Esophagus squamous epithelium (tissue), 5 donors: ENCODE data around the gene GPD1. TPM values are rescaled to one million over a fixed set of nuclear protein-coding genes. Genes with fewer than 3 reads are reported as not detected.

Source experiments
- DNase-seq: peaks from one replicate; lab custom pipeline; 2025; lab: John Stamatoyannopoulos, UW
- H3K27ac ChIP-seq, 4 donors: fragments of 200-600 bp; sonication (generic); one replicate each; pipeline ENCODE4 v1.5.1; 2016 to 2019; ENCODE audit warnings: mild to moderate bottlenecking in 1 of 4
- H3K27me3 ChIP-seq, 4 donors: fragments of 200-600 bp; sonication (generic); 1 replicate in 3 of 4; 2 replicates in 1 of 4; pipeline versions ENCODE4 v1.5.1 to v1.6.0; 2017 to 2021; ENCODE audit warnings: antibody characterized with exemption in 1 of 4
- H3K36me3 ChIP-seq, 3 donors: fragments of 200-600 bp; sonication (generic); one replicate each; pipeline ENCODE4 v1.5.1; 2016 to 2019
- H3K4me1 ChIP-seq, 3 donors: fragments of 200-600 bp; sonication (generic); one replicate each; pipeline ENCODE4 v1.5.1; 2017 to 2019
- H3K4me3 ChIP-seq, 4 donors: fragments of 200-600 bp; sonication (generic); 1 replicate in 3 of 4; 2 replicates in 1 of 4; pipeline ENCODE4 v1.5.1; 2016 to 2019; ENCODE audit warnings: mild to moderate bottlenecking in 2 of 4, moderate library complexity in 1 of 4
- H3K9me3 ChIP-seq, 3 donors: fragments of 200-600 bp; sonication (generic); one replicate each; pipeline ENCODE4 v1.5.1; 2016 to 2019
- POLR2A ChIP-seq, 4 donors: fragments of 450-650 bp; IDR thresholded peaks; one replicate each; pipeline ENCODE4 v1.6.1; 2017; ENCODE audit warnings: antibody characterized with exemption in 4 of 4, mild to moderate bottlenecking in 4 of 4, moderate library complexity in 3 of 4
- WGBS, 2 donors: methylation state at CpG; one replicate each; pipeline ENCODE4 v1.1.5; 2018; 5-methylcytosine and 5-hydroxymethylcytosine counted together
- intact Hi-C: fragments of 100-400 bp; cut with DNase I; formaldehyde crosslinking; loops from one replicate; pipeline ENCODE4 v1.15.0; 2022
- total RNA-seq, 4 donors: library from RNA; depleted of rRNA; stranded (reverse); fragments of >200 nt; gene quantifications; one replicate each; pipeline ENCODE4 v1.1.0, GENCODE V29; 2016
- TF ChIP-seq, protein P1 (sequence below), 6 experiments: fragments of 450-650 bp in 4 of 6; fragments of 200-600 bp in 2 of 6; sonication (generic) in 2 of 6; IDR thresholded peaks; one replicate each; pipeline ENCODE4 v1.5.1; 2016 to 2019; ENCODE audit warnings: antibody characterized with exemption in 6 of 6, mild to moderate bottlenecking in 4 of 6, moderate library complexity in 4 of 6
- donor health status: DM: yes; HTN: yes; CAD: no.

GPD1 gene
- under 1 TPM in 3 of 4 donors, not detected in 1; 0.38 to 0.53 (median 0.44) TPM for total RNA-seq

DNA sequence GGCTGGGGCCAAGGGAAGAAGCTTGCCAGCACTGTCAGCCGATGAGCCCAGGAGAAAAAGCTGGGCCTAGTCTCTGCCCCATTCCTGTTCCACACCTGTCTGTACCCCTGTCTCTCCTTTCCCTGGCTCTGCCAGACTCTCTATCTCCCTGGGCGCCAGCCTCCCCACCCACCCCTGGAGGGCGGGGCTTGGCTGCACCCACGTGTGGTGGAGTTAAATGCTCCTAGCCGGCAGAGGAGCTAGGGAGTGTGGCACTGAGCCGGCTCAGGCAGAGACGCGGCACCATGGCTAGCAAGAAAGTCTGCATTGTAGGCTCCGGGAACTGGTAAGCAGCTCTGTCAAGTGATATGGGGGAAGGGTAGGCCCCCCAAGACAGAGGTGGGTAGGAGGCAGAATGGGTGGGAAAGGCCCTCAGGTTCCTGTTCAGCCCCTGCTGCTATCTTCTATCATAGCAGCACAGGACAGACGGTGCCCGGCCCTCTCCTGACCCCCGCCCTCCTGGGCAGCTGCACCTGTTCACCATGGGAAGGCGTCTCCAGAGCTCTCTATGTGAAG, at the start of gene GPD1:
GPD1 (plus strand) TSS at position 242 of the 555 bp plus-strand sequence; CDS start at position 285, 43 bp downstream.
- Histone ChIP-seq H3K4me3 (no peak within 1 kb of the TSS), H3K36me3 (peaks cover 4 to 29% (median 7%) of the 10 kb centered on the region in 3 donors), H3K27me3 (no peaks in the 10 kb centered on the region), H3K4me1 (peaks cover 17 to 36% (median 20%) of the 10 kb centered on the region in 3 donors), H3K9me3 (no peaks in the 10 kb centered on the region), H3K27ac (peak within 1 kb of the TSS in 3 of 4 donors; percentile 5 to 26 (median 24))
- DNase-seq = no peak
- intact Hi-C loops = no loop called here
- 2 to 36% methylated on average over 5 to 8 of the region's 13 CpGs for WGBS, 2 donors
- no peak for TF ChIP-seq POLR2A (IDR thresholded peaks at IDR 0.05)
- TF ChIP-seq, protein P1, sequence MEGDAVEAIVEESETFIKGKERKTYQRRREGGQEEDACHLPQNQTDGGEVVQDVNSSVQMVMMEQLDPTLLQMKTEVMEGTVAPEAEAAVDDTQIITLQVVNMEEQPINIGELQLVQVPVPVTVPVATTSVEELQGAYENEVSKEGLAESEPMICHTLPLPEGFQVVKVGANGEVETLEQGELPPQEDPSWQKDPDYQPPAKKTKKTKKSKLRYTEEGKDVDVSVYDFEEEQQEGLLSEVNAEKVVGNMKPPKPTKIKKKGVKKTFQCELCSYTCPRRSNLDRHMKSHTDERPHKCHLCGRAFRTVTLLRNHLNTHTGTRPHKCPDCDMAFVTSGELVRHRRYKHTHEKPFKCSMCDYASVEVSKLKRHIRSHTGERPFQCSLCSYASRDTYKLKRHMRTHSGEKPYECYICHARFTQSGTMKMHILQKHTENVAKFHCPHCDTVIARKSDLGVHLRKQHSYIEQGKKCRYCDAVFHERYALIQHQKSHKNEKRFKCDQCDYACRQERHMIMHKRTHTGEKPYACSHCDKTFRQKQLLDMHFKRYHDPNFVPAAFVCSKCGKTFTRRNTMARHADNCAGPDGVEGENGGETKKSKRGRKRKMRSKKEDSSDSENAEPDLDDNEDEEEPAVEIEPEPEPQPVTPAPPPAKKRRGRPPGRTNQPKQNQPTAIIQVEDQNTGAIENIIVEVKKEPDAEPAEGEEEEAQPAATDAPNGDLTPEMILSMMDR (IDR thresholded peaks at IDR 0.05) = no peak

DNA sequence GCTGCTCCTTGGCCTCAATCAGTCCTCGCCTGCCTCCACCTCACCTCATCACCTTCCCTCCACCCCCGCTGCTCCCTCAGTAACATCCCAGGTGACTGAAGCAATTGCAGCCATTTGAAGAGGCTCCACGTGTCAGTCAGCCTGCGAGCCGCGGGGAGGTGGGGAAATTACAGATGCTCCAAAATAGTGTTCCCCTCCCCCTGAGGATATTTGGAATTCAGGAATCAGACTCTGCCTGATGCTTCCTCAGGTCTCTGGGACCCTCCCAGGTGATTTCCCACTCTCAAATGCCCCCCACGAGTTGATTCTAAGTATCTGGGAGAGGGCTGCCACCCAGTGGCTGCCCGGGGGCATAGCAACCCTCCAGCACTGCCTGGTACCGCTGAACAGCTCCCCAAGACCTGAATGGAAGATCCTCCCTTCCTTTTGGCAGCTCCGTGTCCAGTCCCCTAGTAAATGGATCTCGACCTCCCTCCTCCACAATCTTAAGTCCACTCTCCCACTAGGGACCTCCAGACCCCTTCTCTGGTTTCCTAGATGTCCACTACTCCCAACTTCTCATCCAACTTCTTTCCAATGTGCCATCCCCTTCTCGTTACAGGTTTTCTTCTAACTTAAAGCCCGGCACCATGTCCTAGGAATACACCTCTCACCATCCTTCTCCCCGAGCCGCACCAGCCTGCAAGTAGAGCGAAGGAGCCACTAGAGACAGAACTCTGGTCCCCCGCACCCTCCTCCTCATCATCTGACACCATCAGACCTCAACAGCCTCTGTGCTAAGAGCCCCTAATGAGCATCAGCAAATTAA, 47.8 kb upstream of the GPD1 start:
- Histone ChIP-seq H3K36me3 (no peaks in the 10 kb centered on the region), H3K9me3 (no peaks in the 10 kb centered on the region), H3K27me3 (peaks cover 0 to 71% (median 0%) of the 10 kb centered on the region in 4 donors), H3K27ac (no peak overlapping the region), H3K4me1 (peaks cover 18 to 34% (median 21%) of the 10 kb centered on the region in 3 donors), H3K4me3 (peak overlapping the region in 2 of 4 donors; percentile 13 to 37)
- no peak for DNase-seq
- no peak for TF ChIP-seq POLR2A (IDR thresholded peaks at IDR 0.05)
- TF ChIP-seq, protein P1 (IDR thresholded peaks at IDR 0.05) = peak; percentile 78 to 94 (median 88)
- 6 to 9% methylated on average over 15 to 16 of the region's 17 CpGs for WGBS, 2 donors
- intact Hi-C loops = loop anchor here (5.0 to 10.0 kb wide), 2 partner anchors 89 to 191 kb away; no protein-coding TSS in a partner anchor

DNA sequence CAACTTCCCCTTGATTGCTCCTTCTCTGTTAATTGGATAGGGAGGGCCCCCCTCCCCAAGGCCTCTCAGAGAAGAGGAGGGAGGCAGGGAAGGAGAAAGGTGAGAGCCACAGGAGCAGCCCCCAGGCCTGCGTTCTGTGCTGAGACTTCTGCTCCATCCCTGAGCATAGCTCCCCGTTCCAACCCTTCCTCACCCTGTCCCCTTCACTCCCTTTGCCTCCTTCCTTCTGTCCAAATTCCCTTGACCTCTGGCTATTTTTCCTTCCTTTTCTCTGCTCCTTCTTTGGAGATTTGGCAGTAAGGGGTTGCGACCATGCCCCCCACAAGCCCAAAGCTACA, 47.2 kb upstream of the GPD1 start:
- intact Hi-C loops = loop anchor here (5.0 to 10.0 kb wide), 2 partner anchors 89 to 192 kb away; no protein-coding TSS in a partner anchor
- no peak for TF ChIP-seq POLR2A (IDR thresholded peaks at IDR 0.05)
- TF ChIP-seq, protein P1 (IDR thresholded peaks at IDR 0.05) = no peak
- H3K27me3 ChIP-seq = peaks cover 0 to 65% (median 0%) of the 10 kb centered on the region in 4 donors
- peaks cover 18 to 34% (median 21%) of the 10 kb centered on the region in 3 donors for H3K4me1 ChIP-seq
- WGBS, 2 donors = 14 to 40% methylated on average over 3 of the region's 3 CpGs
- no peak for DNase-seq
- no peaks in the 10 kb centered on the region for H3K9me3 ChIP-seq
- peak overlapping the region in 1 of 4 donors; percentile 64 for H3K27ac ChIP-seq
- no peaks in the 10 kb centered on the region for H3K36me3 ChIP-seq
- peak overlapping the region in 3 of 4 donors; percentile 59 to 75 (median 67) for H3K4me3 ChIP-seq

DNA sequence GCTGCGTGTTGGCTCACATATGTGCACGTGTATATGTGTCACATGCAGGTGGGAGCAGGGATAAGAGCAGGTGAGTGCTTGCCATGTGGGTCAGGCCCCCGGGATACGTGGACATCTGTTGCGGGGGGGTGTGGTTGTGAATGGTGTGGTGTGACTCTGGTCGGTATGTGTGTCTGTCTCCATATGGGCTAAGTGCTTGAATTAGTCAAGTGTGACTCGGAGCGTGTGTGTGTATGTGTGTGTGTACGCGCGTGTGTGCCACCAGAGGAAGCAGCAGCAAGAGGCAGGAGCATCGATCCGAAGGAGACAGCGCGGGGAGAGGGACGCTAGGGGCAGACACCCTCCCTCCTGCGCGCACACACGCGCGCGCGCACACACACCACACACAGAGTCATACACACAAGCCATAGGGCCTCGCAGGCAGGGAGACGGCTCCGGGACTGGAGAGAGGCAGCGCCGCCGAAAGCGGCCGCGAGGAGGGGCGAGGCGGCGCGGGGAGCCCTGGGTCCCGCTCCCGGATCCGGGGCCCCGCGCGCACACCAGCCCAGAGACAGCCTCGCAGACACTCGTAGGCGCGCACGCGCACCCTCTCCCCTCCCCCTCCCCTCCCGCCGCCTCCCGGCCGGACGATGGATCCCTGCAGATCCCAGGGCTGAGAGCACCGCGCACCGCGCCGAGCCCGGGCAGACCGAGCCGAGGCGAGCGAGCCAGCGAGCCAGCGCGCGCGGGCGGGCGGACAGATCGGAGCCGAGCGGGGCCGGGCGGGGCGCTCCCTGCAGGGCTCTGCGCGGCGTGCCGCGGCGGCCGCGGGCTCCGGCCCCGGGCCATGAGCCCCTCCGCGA, 46.6 kb upstream of the GPD1 start, which contains the start of gene ASIC1:
ASIC1 (plus strand) TSS at position 597 of the 842 bp plus-strand sequence. CDS start 1,171 bp downstream, outside the sequence.
- H3K27ac ChIP-seq = peak within 1 kb of the TSS; percentile 29 to 71 (median 59)
- H3K27me3 ChIP-seq = peaks cover 0 to 59% (median 0%) of the 10 kb centered on the region in 4 donors
- peak within 1 kb of the TSS; percentile 55 to 75 (median 63) for H3K4me3 ChIP-seq
- peaks cover 18 to 34% (median 21%) of the 10 kb centered on the region in 3 donors for H3K4me1 ChIP-seq
- H3K9me3 ChIP-seq = no peaks in the 10 kb centered on the region
- intact Hi-C loops = loop anchor here (5.0 to 10.0 kb wide), 2 partner anchors 90 to 192 kb away; no protein-coding TSS in a partner anchor
- no peak for TF ChIP-seq POLR2A (IDR thresholded peaks at IDR 0.05)
- TF ChIP-seq, protein P1 (IDR thresholded peaks at IDR 0.05) = peak in 2 of 6 experiments; percentile 5 to 28
- no peak for DNase-seq
- WGBS, 2 donors = 1 to 2% methylated on average over 10 to 18 of the region's 88 CpGs
- no peaks in the 10 kb centered on the region for H3K36me3 ChIP-seq
